Ovary (tissue), 9 donors: Measurements from ENCODE around the gene TBXA2R. TPM values are rescaled to one million over a fixed set of nuclear protein-coding genes. Genes with fewer than 3 reads are reported as not detected.
"Not testable (repeated sequence)": the region's sequence is repeated elsewhere in the genome, so short reads cannot be mapped to it uniquely, and the experiment has no call there.

ENCODE experiments used
- DNase-seq, 5 donors: peaks; one replicate each; pipeline ENCODE4 v3.0.0-alpha.2; 2019 to 2020
- H3K27ac ChIP-seq, 2 donors: fragments of 200-600 bp; one replicate each; pipeline versions ENCODE4 v1.5.1 to v1.8.0; 2019 to 2022
- H3K27me3 ChIP-seq: fragments of 200-600 bp; one replicate; pipeline ENCODE4 v1.8.0; 2022
- H3K36me3 ChIP-seq: fragments of 200-600 bp; sonication (generic); one replicate; pipeline ENCODE4 v1.5.1; 2019
- H3K4me1 ChIP-seq: one replicate; pipeline ENCODE4 v1.8.1; 2013; ENCODE audit warnings: mild to moderate bottlenecking, moderate library complexity; ENCODE audit not compliant: insufficient read depth
- H3K4me3 ChIP-seq: fragments of 200-600 bp; sonication (generic); one replicate; pipeline ENCODE4 v1.5.1; 2017
- H3K9me3 ChIP-seq, 2 donors: fragments of 200-600 bp in 1 of 2; sonication (generic) in 1 of 2; one replicate each; pipeline versions ENCODE4 v1.5.1 to v1.8.1; 2013 to 2019; ENCODE audit warnings: mild to moderate bottlenecking in 1 of 2, moderate library complexity in 1 of 2
- CTCF ChIP-seq, 3 donors: fragments of 450-650 bp in 2 of 3; fragments of 200-600 bp in 1 of 3; IDR thresholded peaks; one replicate each; pipeline versions ENCODE4 v1.5.1 to v1.8.0; 2016 to 2022; ENCODE audit warnings: antibody characterized with exemption in 3 of 3, mild to moderate bottlenecking in 1 of 3
- EP300 ChIP-seq: sonication (generic); formaldehyde crosslinking; IDR thresholded peaks from one replicate; pipeline ENCODE4 v1.6.1; 2017; ENCODE audit warnings: antibody characterized with exemption
- POLR2A ChIP-seq: fragments of 450-650 bp; IDR thresholded peaks from one replicate; pipeline ENCODE4 v1.6.1; 2017; ENCODE audit warnings: antibody characterized with exemption, mild to moderate bottlenecking, moderate library complexity
- WGBS, 3 donors: extraction: QIAGEN DNeasy Blood & Tissue Kit in 1 of 3; methylation state at CpG; one replicate each; pipeline versions ENCODE4 v1.1.5 to v1.1.7; 2013 to 2017; 5-methylcytosine and 5-hydroxymethylcytosine counted together
- intact Hi-C, 4 donors: fragments of 100-400 bp; cut with DNase I; formaldehyde crosslinking; loops; one replicate each; pipeline versions ENCODE4 v1.11.0 to v1.15.1; 2022 to 2023
- polyA plus RNA-seq, 2 donors: library from polyadenylated mRNA; stranded (reverse); fragments of 200-250 nt in 1 of 2; fragments of 350-450 nt in 1 of 2; fragmentation: Illumina TruSeq in 1 of 2; extraction: RNeasy Lipid Tissue Mini Kit (QIAGEN cat#74804) in 1 of 2; gene quantifications; one replicate each; pipeline ENCODE4 v1.2.3, GENCODE V29; 2013 to 2014
- total RNA-seq, 7 donors: library from RNA; depleted of rRNA in 2 of 7; stranded (reverse); fragments of >200 nt in 2 of 7; fragmentation: NEBNext Ultra II Directional in 3 of 7; extraction: Animal tissue kit (Norgen Biotek cat#: 25700) in 3 of 7; gene quantifications; one replicate each; pipeline versions ENCODE4 v1.1.0 to v1.2.4, GENCODE V29; 2016 to 2023
- donor health status: DM: no; HTN: no; CAD: no; lungs with moderate emphysema.
- donor health status: DM: no; HTN: no; CAD: no.
- donor health status: Bipolar disorder and iron deficiency.
- donor health status: DM: yes; HTN: yes; CAD: no.
- donor health status: DM: no; HTN: no; CAD: no.
- donor health status: DM: yes; HTN: yes; CAD: no.

Gene TBXA2R
- total and polyA plus RNA-seq, 9 donors, result 1.1 to 3.7 (median 1.5) TPM

GRCh38 chr19:3648037-3648905, 41.6 kb upstream of the TBXA2R start:
- Histone ChIP-seq H3K4me3 (no peak overlapping the region), H3K4me1 (no peaks in the 10 kb centered on the region), H3K27ac (no peak overlapping the region), H3K27me3 (no peaks in the 10 kb centered on the region), H3K9me3 (no peaks in the 10 kb centered on the region), H3K36me3 (no peaks in the 10 kb centered on the region)
- DNase-seq, result no peak
- WGBS, 3 donors, result 94% methylated on average over 22 to 33 of the region's 33 CpGs
- intact Hi-C loops, result no loop called here
- TF ChIP-seq EP300, result no peak
- TF ChIP-seq POLR2A, result no peak
- no peak for TF ChIP-seq CTCF (IDR thresholded peaks at IDR 0.05)

- H3K4me3 ChIP-seq, DNase-seq, H3K27ac ChIP-seq, intact Hi-C loops, H3K4me1 ChIP-seq, H3K9me3 ChIP-seq, H3K36me3 ChIP-seq, H3K27me3 ChIP-seq: not testable (repeated sequence)
- WGBS, 3 donors, result 88 to 92% (median 91%) methylated on average over 5 of the region's 5 CpGs
These were observed 40.4 kb upstream of the TBXA2R start for GRCh38 chr19:3647102-3647501.

GRCh38 chr19:3646336-3647092, 39.8 kb upstream of the TBXA2R start:
- TF ChIP-seq EP300 (no peak), CTCF (IDR thresholded peaks at IDR 0.05) (no peak), POLR2A (no peak)
- H3K4me3 ChIP-seq, result no peak overlapping the region
- H3K4me1 ChIP-seq, result no peaks in the 10 kb centered on the region
- DNase-seq, result no peak
- H3K9me3 ChIP-seq, result no peaks in the 10 kb centered on the region
- WGBS, 3 donors, result 85 to 88% (median 85%) methylated on average over 22 to 23 of the region's 23 CpGs
- intact Hi-C loops, result no loop called here
- H3K27me3 ChIP-seq, result no peaks in the 10 kb centered on the region
- H3K27ac ChIP-seq, result no peak overlapping the region
- H3K36me3 ChIP-seq, result no peaks in the 10 kb centered on the region

- TF ChIP-seq CTCF (IDR thresholded peaks at IDR 0.05), result no peak
- no peak for TF ChIP-seq POLR2A
- no peak for TF ChIP-seq EP300
- no peak overlapping the region for H3K4me3 ChIP-seq
- no peaks in the 10 kb centered on the region for H3K4me1 ChIP-seq
- no peaks in the 10 kb centered on the region for H3K36me3 ChIP-seq
- intact Hi-C loops, result no loop called here
- no peak for DNase-seq
- 82 to 91% (median 87%) methylated on average over 21 of the region's 21 CpGs for WGBS, 3 donors
- no peaks in the 10 kb centered on the region for H3K9me3 ChIP-seq
- no peak overlapping the region for H3K27ac ChIP-seq
- no peaks in the 10 kb centered on the region for H3K27me3 ChIP-seq
These were observed 39.1 kb upstream of the TBXA2R start for GRCh38 chr19:3645726-3646125.

GRCh38 chr19:3645067-3645396, 38.4 kb upstream of the TBXA2R start:
- intact Hi-C loops, result no loop called here
- TF ChIP-seq CTCF (IDR thresholded peaks at IDR 0.05), result no peak
- TF ChIP-seq EP300, result no peak
- TF ChIP-seq POLR2A, result no peak
- Histone ChIP-seq H3K27ac (no peak overlapping the region), H3K9me3 (no peaks in the 10 kb centered on the region), H3K36me3 (no peaks in the 10 kb centered on the region), H3K4me1 (no peaks in the 10 kb centered on the region), H3K27me3 (no peaks in the 10 kb centered on the region), H3K4me3 (no peak overlapping the region)
- 66 to 81% (median 74%) methylated on average over 11 of the region's 11 CpGs for WGBS, 3 donors
- no peak for DNase-seq
